ENCODE results near the gene TREM2. TPM values are rescaled to one million over a fixed set of nuclear protein-coding genes. Genes with fewer than 3 reads are reported as not detected.

TREM2 gene
- not detected in 5 replicates for total RNA-seq (2022; extraction: Qiagen RNA extraction)

GRCh38 chr6:41162687-41163418 is at the start of gene TREM2:
TREM2 (minus strand) TSS chr6:41163116; CDS start chr6:41163082, 34 bp downstream.

GRCh38 chr6:41200901-41201763 is 38.2 kb upstream of the TREM2 start, which contains the start of gene TREML2:
TREML2 (minus strand) TSS chr6:41201149; CDS start chr6:41201008, 141 bp downstream.

GRCh38 chr6:41153992-41154625 is 8.8 kb downstream of the TREM2 start, which contains the start of gene TREML1:
TREML1 (minus strand) TSS chr6:41154347; CDS start chr6:41154288, 59 bp downstream.

Other genes with a start within 250 kb of the TREM2 start
- gene UNC5CL, start 123.9 kb downstream of the TREM2 start, total RNA-seq (2022; extraction: Qiagen RNA extraction), result 0.33 to 0.62 TPM (median 0.49 TPM) in 5 replicates
- gene TSPO2, start 120.6 kb downstream of the TREM2 start, total RNA-seq (2022; extraction: Qiagen RNA extraction), result not detected in 5 replicates
- not detected in 5 replicates for gene APOBEC2, start 109.9 kb downstream of the TREM2 start, total RNA-seq (2022; extraction: Qiagen RNA extraction)
- gene OARD1, start 90.8 kb downstream of the TREM2 start, total RNA-seq (2022; extraction: Qiagen RNA extraction), result 15.9 to 21.1 TPM (median 20.1 TPM) in 5 replicates
- gene NFYA, start 90.1 kb downstream of the TREM2 start, total RNA-seq (2022; extraction: Qiagen RNA extraction), result 10.8 to 14.1 TPM (median 12.0 TPM) in 5 replicates
- gene TREML1, start 8.8 kb downstream of the TREM2 start, total RNA-seq (2022; extraction: Qiagen RNA extraction), result not detected in 5 replicates
- not detected in 5 replicates for gene TREML2, start 38.0 kb upstream of the TREM2 start, total RNA-seq (2022; extraction: Qiagen RNA extraction)
- gene TREML4, start 65.2 kb upstream of the TREM2 start, total RNA-seq (2022; extraction: Qiagen RNA extraction), result not detected in 5 replicates
- 0.13 to 0.50 TPM (median 0.24 TPM) in 5 replicates for gene TREM1, start 123.6 kb upstream of the TREM2 start, total RNA-seq (2022; extraction: Qiagen RNA extraction)
- gene NCR2, start 172.5 kb upstream of the TREM2 start, total RNA-seq (2022; extraction: Qiagen RNA extraction), result not detected in 5 replicates

All from A549 treated with Mapracorat at 1 μM for 4 hours (cell line).